Measurements from ENCODE around the gene TAGLN2. TPM values are rescaled to one million over a fixed set of nuclear protein-coding genes. Genes with fewer than 3 reads are reported as not detected.

The TAGLN2 gene
- total and polyA plus RNA-seq, 10 of the 15 experiments (the other 5 are each of a cell fraction or from before 2014, with no cell fraction given): 155 to 611 (median 363) TPM

- TF ChIP-seq NKRF (conservative IDR thresholded peaks at IDR 0.05) (peak; percentile 61), ZBTB4 (CRISPR knock-in tag; IDR thresholded peaks at IDR 0.05) (no peak), CHD1 (IDR thresholded peaks at IDR 0.05; ENCODE audit: low read depth, low read length) (no peak), PML (IDR thresholded peaks at IDR 0.05; ENCODE audit: low read length) (peak; percentile 25; the same call in 1 of the 2 replicates), E2F4 (IDR thresholded peaks at IDR 0.05; ENCODE audit: low read depth, low read length) (no peak), E2F8 (IDR thresholded peaks at IDR 0.05; ENCODE audit: low read depth, partially characterized antibody) (no peak), CHD4 (IDR thresholded peaks at IDR 0.05) (no peak), HCFC1 (IDR thresholded peaks at IDR 0.05; ENCODE audit: low read length) (peak; percentile 35; the same call in 1 of the 2 replicates), TAF1 (IDR thresholded peaks at IDR 0.05; ENCODE audit: borderline replicate concordance, low read depth, low read length) (peak; percentile 60; the same call in 1 of the 2 replicates), IKZF1 (conservative IDR thresholded peaks at IDR 0.05) (peak; percentile 97), CREM (IDR thresholded peaks at IDR 0.05; ENCODE audit: low read depth) (peak; percentile 61), SIN3A (IDR thresholded peaks at IDR 0.05; ENCODE audit: low read depth, low read length) (peak; percentile 81), EGR1 (IDR thresholded peaks at IDR 0.05; ENCODE audit: borderline replicate concordance in 1 of 2, low read depth in 2 of 2, low read length in 2 of 2) (peak; percentile 70 to 100), CEBPZ (IDR thresholded peaks at IDR 0.05; ENCODE audit: low read depth, low read length) (no peak), RB1 (IDR thresholded peaks at IDR 0.05; ENCODE audit: borderline replicate concordance) (peak; percentile 22; the same call in 1 of the 2 replicates), TCF7 (IDR thresholded peaks at IDR 0.05; ENCODE audit: borderline replicate concordance) (no peak)
Observed at GRCh38 chr1:159923203-159924024, 1.9 kb downstream of the TAGLN2 start (continued).

Data from GM12878 (cell line).